H9 (cell line): ENCODE data around the gene HNMT. TPM values are rescaled to one million over a fixed set of nuclear protein-coding genes. Genes with fewer than 3 reads are reported as not detected.

Experiments used
- DNase-seq: peaks from one replicate; pipeline ENCODE4 v3.0.0-alpha.2; 2017
- H2AFZ ChIP-seq: one replicate; pipeline ENCODE4 v1.6.1; 2013; ENCODE audit warnings: mild to moderate bottlenecking, low read length, control low read depth, moderate library complexity
- H2AK5ac ChIP-seq: 2 replicates; pipeline ENCODE4 v1.6.1; 2013; ENCODE audit warnings: low read length, control low read depth, mixed read lengths; ENCODE audit not compliant: insufficient read length
- H2BK120ac ChIP-seq: one replicate; pipeline ENCODE4 v1.6.1; 2013; ENCODE audit warnings: low read depth, mild to moderate bottlenecking, low read length, control low read depth, inconsistent platforms; ENCODE audit not compliant: poor library complexity, severe bottlenecking
- H2BK12ac ChIP-seq: 2 replicates; pipeline ENCODE4 v1.6.1; 2013; ENCODE audit warnings: low read length, control low read depth, mixed read lengths, low read depth; ENCODE audit not compliant: insufficient read length
- H2BK15ac ChIP-seq: 2 replicates; pipeline ENCODE4 v1.6.1; 2013; ENCODE audit warnings: low read depth, low read length, control low read depth
- H2BK20ac ChIP-seq: one replicate; pipeline ENCODE4 v1.6.1; 2013; ENCODE audit warnings: low read depth, mild to moderate bottlenecking, low read length, control low read depth, inconsistent platforms; ENCODE audit not compliant: poor library complexity, severe bottlenecking
- H2BK5ac ChIP-seq: 2 replicates; pipeline ENCODE4 v1.6.1; 2013; ENCODE audit warnings: low read length, control low read depth, mixed read lengths; ENCODE audit not compliant: insufficient read length
- H3K14ac ChIP-seq: 2 replicates; pipeline ENCODE4 v1.6.1; 2013; ENCODE audit warnings: low read length, control low read depth; ENCODE audit not compliant: insufficient read depth
- H3K18ac ChIP-seq: 2 replicates; pipeline ENCODE4 v1.6.1; 2013; ENCODE audit warnings: low read depth, mild to moderate bottlenecking, mixed read lengths, low read length, control low read depth; ENCODE audit not compliant: insufficient read length
- H3K23ac ChIP-seq: 2 replicates; pipeline ENCODE4 v1.6.1; 2013; ENCODE audit warnings: low read length, control low read depth, mixed read lengths, low read depth; ENCODE audit not compliant: insufficient read length
- H3K23me2 ChIP-seq: 2 replicates; pipeline ENCODE4 v1.6.1; 2013; ENCODE audit warnings: low read depth, mild to moderate bottlenecking, mixed read lengths, low read length, control low read depth; ENCODE audit not compliant: insufficient read length, poor library complexity, severe bottlenecking
- H3K27ac ChIP-seq: 2 replicates; pipeline ENCODE4 v1.5.1; 2013; ENCODE audit warnings: low read length, control low read depth, mixed read lengths, low read depth; ENCODE audit not compliant: insufficient read length
- H3K27me3 ChIP-seq: 2 replicates; pipeline ENCODE4 v1.6.1; 2013; ENCODE audit warnings: low read length, control low read depth, inconsistent platforms; ENCODE audit not compliant: insufficient read depth
- H3K4ac ChIP-seq: 2 replicates; pipeline ENCODE4 v1.6.1; 2013; ENCODE audit warnings: low read depth, mild to moderate bottlenecking, control low read depth, inconsistent platforms, low read length, moderate library complexity
- H3K4me1 ChIP-seq: 2 replicates; pipeline ENCODE4 v1.6.1; 2013; ENCODE audit warnings: low read length, control low read depth, inconsistent platforms; ENCODE audit not compliant: insufficient read depth
- H3K4me2 ChIP-seq: 2 replicates; pipeline ENCODE4 v1.6.1; 2013; ENCODE audit warnings: low read length, control low read depth, mixed read lengths; ENCODE audit not compliant: insufficient read length, insufficient read depth
- H3K56ac ChIP-seq: 2 replicates; pipeline ENCODE4 v1.6.1; 2013; ENCODE audit warnings: low read depth, mild to moderate bottlenecking, mixed read lengths, low read length, control low read depth; ENCODE audit not compliant: insufficient read length
- H3K79me1 ChIP-seq: 2 replicates; pipeline ENCODE4 v1.6.1; 2013; ENCODE audit warnings: low read depth, mild to moderate bottlenecking, moderate library complexity, low read length, control low read depth, inconsistent platforms; ENCODE audit not compliant: insufficient read depth, poor library complexity, severe bottlenecking
- H3K79me2 ChIP-seq: 2 replicates; pipeline ENCODE4 v1.6.1; 2013; ENCODE audit warnings: low read length, control low read depth, inconsistent platforms; ENCODE audit not compliant: insufficient read depth
- H3K9ac ChIP-seq: 2 replicates; pipeline ENCODE4 v1.6.1; 2013; ENCODE audit warnings: low read length, control low read depth, mixed read lengths; ENCODE audit not compliant: insufficient read length; ENCODE audit errors: extremely low read depth
- H3K9me3 ChIP-seq: one replicate; pipeline ENCODE4 v1.6.1; 2013; ENCODE audit warnings: low read depth, low read length, inconsistent platforms; ENCODE audit not compliant: control insufficient read depth
- H3T11ph ChIP-seq: one replicate; pipeline ENCODE4 v1.6.1; 2013; ENCODE audit warnings: mild to moderate bottlenecking, low read length, control low read depth, inconsistent platforms
- H4K20me1 ChIP-seq: one replicate; pipeline ENCODE4 v1.6.1; 2013; ENCODE audit not compliant: control insufficient read depth, insufficient read length, insufficient read depth
- H4K5ac ChIP-seq: 2 replicates; pipeline ENCODE4 v1.6.1; 2013; ENCODE audit warnings: low read depth, mild to moderate bottlenecking, mixed read lengths, low read length, control low read depth; ENCODE audit not compliant: insufficient read length
- H4K8ac ChIP-seq: replicated peaks from 2 replicates; pipeline ENCODE4 v1.6.1; 2013; ENCODE audit warnings: low read length, control low read depth, mixed read lengths, low read depth; ENCODE audit not compliant: insufficient read length
- H4K91ac ChIP-seq: 2 replicates; pipeline ENCODE4 v1.6.1; 2013; ENCODE audit warnings: low read depth, mild to moderate bottlenecking, moderate library complexity, mixed read lengths, low read length, control low read depth; ENCODE audit not compliant: insufficient read length
- H3K27ac Mint-ChIP-seq, 3 experiments: 2 replicates in 2 of 3; 3 replicates in 1 of 3; pipeline ENCODE4 v1.8.0; 2020 to 2021; ENCODE audit warnings: mixed read lengths in 3 of 3, mild to moderate bottlenecking in 1 of 3, moderate library complexity in 1 of 3
- H3K27me3 Mint-ChIP-seq: 2 replicates; pipeline ENCODE4 v1.8.0; 2021; ENCODE audit warnings: low read depth, mild to moderate bottlenecking, moderate library complexity, mixed read lengths
- H3K36me3 Mint-ChIP-seq, 3 experiments: 2 replicates in 2 of 3; 3 replicates in 1 of 3; pipeline ENCODE4 v1.8.0; 2020 to 2021; ENCODE audit warnings: low read depth in 3 of 3, mixed read lengths in 3 of 3; ENCODE audit not compliant: insufficient read depth in 1 of 3
- H3K4me1 Mint-ChIP-seq, 2 experiments: 2 replicates each; pipeline ENCODE4 v1.8.0; 2020; ENCODE audit warnings: mixed read lengths in 2 of 2
- H3K4me3 Mint-ChIP-seq, 2 experiments: 2 replicates in 1 of 2; 3 replicates in 1 of 2; pipeline ENCODE4 v1.8.0; 2020 to 2021; ENCODE audit warnings: mild to moderate bottlenecking in 2 of 2, mixed read lengths in 2 of 2, moderate library complexity in 1 of 2
- H3K9me3 Mint-ChIP-seq, 2 experiments: 2 replicates in 1 of 2; 3 replicates in 1 of 2; pipeline ENCODE4 v1.8.0; 2020; ENCODE audit warnings: mild to moderate bottlenecking in 2 of 2, mixed read lengths in 2 of 2, moderate library complexity in 1 of 2
- CTCF ChIP-seq: fragments of 200-600 bp; sonication (generic); conservative IDR thresholded peaks from 3 replicates; pipeline ENCODE4 v1.8.0; 2021; ENCODE audit warnings: antibody characterized with exemption, mild to moderate bottlenecking
- WGBS: extraction: QIAGEN DNeasy Blood & Tissue Kit; methylation state at CpG from one replicate; pipeline ENCODE4 v1.1.7; 2013; ENCODE audit warnings: missing lambda C conversion rate, low lambda C conversion rate, mixed read lengths; ENCODE audit not compliant: insufficient read length; ENCODE audit errors: extremely low coverage; 5-methylcytosine and 5-hydroxymethylcytosine counted together
- total RNA-seq: library from RNA; stranded (reverse); gene quantifications from 2 replicates; pipeline ENCODE4 v1.2.1, GENCODE V29; 2021

Gene HNMT
- total RNA-seq, 1 experiment from 2014 or later = 1.3 TPM

GRCh38 chr2:138009622-138010021, 45.3 kb downstream of the HNMT start:
- no peak overlapping the region for H3K18ac ChIP-seq
- no peak overlapping the region for H3K4me3 Mint-ChIP-seq
- H2AFZ ChIP-seq = no peak overlapping the region
- H3K4me2 ChIP-seq = no peak overlapping the region
- H2BK20ac ChIP-seq = no peak overlapping the region
- H3K4ac ChIP-seq = no peak overlapping the region
- no peak overlapping the region for H3K27ac ChIP-seq
- no peak overlapping the region for H2AK5ac ChIP-seq
- no peak overlapping the region for H2BK5ac ChIP-seq
- no peaks in the 10 kb centered on the region for H3K27me3 Mint-ChIP-seq
- no peak overlapping the region for H3K56ac ChIP-seq
- no peaks in the 10 kb centered on the region for H4K20me1 ChIP-seq
- TF ChIP-seq CTCF = no peak
- no peak overlapping the region for H4K5ac ChIP-seq
- no peaks in the 10 kb centered on the region for H3K23me2 ChIP-seq
- H3K27ac Mint-ChIP-seq = no peak overlapping the region
- H3K9me3 Mint-ChIP-seq = no peaks in the 10 kb centered on the region
- H3K4me1 Mint-ChIP-seq = no peaks in the 10 kb centered on the region
- H3K27me3 ChIP-seq = no peaks in the 10 kb centered on the region
- H3K9me3 ChIP-seq = no peaks in the 10 kb centered on the region
- H3K79me1 ChIP-seq = no peaks in the 10 kb centered on the region
- no peaks in the 10 kb centered on the region; a peak in 1 of 7 replicates for H3K36me3 Mint-ChIP-seq
- no peak overlapping the region for H3K14ac ChIP-seq
- no peak overlapping the region for H2BK120ac ChIP-seq
- H4K91ac ChIP-seq = no peak overlapping the region
- no peak for DNase-seq
- no peaks in the 10 kb centered on the region for H3K79me2 ChIP-seq
- H2BK15ac ChIP-seq = no peak overlapping the region
- no peak overlapping the region for H3K9ac ChIP-seq
- no peak overlapping the region for H2BK12ac ChIP-seq
- H3T11ph ChIP-seq = no peak overlapping the region
- no CpG with 5 or more reads among the region's 1 CpG for WGBS
- H3K23ac ChIP-seq = no peak overlapping the region
- H3K4me1 ChIP-seq = no peaks in the 10 kb centered on the region
- no peak overlapping the region for H4K8ac ChIP-seq
